ENCODE measurements around the gene SLAMF9.

DNA sequence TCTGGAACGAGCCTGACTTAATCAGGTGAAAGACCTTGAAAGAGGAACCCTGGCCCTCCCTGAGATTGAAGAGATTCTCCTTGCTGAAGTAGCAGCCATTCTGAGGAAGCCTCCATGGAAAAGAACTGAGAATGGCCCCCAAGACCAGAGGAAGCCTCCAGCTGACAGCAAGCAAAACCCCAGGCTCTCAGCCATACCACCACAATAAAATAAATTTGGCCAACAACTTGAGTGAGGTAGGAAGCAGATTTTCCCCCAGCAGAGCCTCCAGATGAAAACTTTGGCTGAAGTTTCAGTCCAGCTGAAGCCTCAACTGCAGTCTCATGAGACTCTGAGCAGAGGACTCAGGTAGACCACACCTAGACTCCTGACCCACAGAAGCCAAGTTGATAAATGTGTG lies 34.0 kb upstream of the SLAMF9 start:
- TF ChIP-seq, protein P1, sequence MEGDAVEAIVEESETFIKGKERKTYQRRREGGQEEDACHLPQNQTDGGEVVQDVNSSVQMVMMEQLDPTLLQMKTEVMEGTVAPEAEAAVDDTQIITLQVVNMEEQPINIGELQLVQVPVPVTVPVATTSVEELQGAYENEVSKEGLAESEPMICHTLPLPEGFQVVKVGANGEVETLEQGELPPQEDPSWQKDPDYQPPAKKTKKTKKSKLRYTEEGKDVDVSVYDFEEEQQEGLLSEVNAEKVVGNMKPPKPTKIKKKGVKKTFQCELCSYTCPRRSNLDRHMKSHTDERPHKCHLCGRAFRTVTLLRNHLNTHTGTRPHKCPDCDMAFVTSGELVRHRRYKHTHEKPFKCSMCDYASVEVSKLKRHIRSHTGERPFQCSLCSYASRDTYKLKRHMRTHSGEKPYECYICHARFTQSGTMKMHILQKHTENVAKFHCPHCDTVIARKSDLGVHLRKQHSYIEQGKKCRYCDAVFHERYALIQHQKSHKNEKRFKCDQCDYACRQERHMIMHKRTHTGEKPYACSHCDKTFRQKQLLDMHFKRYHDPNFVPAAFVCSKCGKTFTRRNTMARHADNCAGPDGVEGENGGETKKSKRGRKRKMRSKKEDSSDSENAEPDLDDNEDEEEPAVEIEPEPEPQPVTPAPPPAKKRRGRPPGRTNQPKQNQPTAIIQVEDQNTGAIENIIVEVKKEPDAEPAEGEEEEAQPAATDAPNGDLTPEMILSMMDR (conservative IDR thresholded peaks at IDR 0.05; ENCODE audit: low read depth, low read length): no peak
- TF ChIP-seq EZH2 (IDR thresholded peaks at IDR 0.05; ENCODE audit: borderline replicate concordance, low read depth, low read length, poor library complexity, severe bottlenecking): no peak
